HEK293 (cell line): ENCODE measurements around the gene EHD1.

Experiments used
- BCL6B ChIP-seq: fragments of 450-650 bp; formaldehyde crosslinking; IDR thresholded peaks from 2 replicates; pipeline ENCODE4 v1.5.1; 2017; ENCODE audit warnings: missing biosample characterization, missing genetic modification characterization
- CTCF ChIP-seq: fragments of 450-650 bp; formaldehyde crosslinking; IDR thresholded peaks from 2 replicates; pipeline ENCODE4 v1.5.1; 2016; ENCODE audit warnings: missing biosample characterization, missing genetic modification characterization
- PBX3 ChIP-seq: sonication (generic); formaldehyde crosslinking; IDR thresholded peaks from 2 replicates; pipeline ENCODE4 v1.8.1; 2022; ENCODE audit warnings: mild to moderate bottlenecking, moderate library complexity, missing genetic modification reagents
- PRDM2 ChIP-seq: fragments of 450-650 bp; formaldehyde crosslinking; IDR thresholded peaks from 2 replicates; pipeline ENCODE4 v1.5.1; 2016; ENCODE audit warnings: missing biosample characterization, missing genetic modification characterization, borderline replicate concordance
- ZBTB10 ChIP-seq: fragments of 450-650 bp; formaldehyde crosslinking; IDR thresholded peaks from 2 replicates; pipeline ENCODE4 v1.5.1; 2016; ENCODE audit warnings: missing biosample characterization, missing genetic modification characterization
- ZFHX2 ChIP-seq: fragments of 450-650 bp; formaldehyde crosslinking; conservative IDR thresholded peaks from 2 replicates; pipeline ENCODE4 v1.5.1; 2016; ENCODE audit warnings: missing biosample characterization, missing genetic modification characterization
- ZNF132 ChIP-seq: fragments of 450-650 bp; formaldehyde crosslinking; IDR thresholded peaks from 2 replicates; pipeline ENCODE4 v1.5.1; 2017; ENCODE audit warnings: missing biosample characterization, missing genetic modification characterization, borderline replicate concordance
- ZNF157 ChIP-seq: fragments of 450-650 bp; formaldehyde crosslinking; IDR thresholded peaks from 2 replicates; pipeline ENCODE4 v1.5.1; 2016; ENCODE audit warnings: missing biosample characterization, missing genetic modification characterization
- ZNF248 ChIP-seq: fragments of 450-650 bp; formaldehyde crosslinking; IDR thresholded peaks from 2 replicates; pipeline ENCODE4 v1.5.1; 2017; ENCODE audit warnings: missing biosample characterization, missing genetic modification characterization
- ZNF335 ChIP-seq: fragments of 450-650 bp; formaldehyde crosslinking; conservative IDR thresholded peaks from 2 replicates; pipeline ENCODE4 v1.5.1; 2016; ENCODE audit warnings: missing biosample characterization, missing genetic modification characterization
- ZNF747 ChIP-seq: fragments of 450-650 bp; formaldehyde crosslinking; IDR thresholded peaks from 2 replicates; pipeline ENCODE4 v1.5.1; 2016; ENCODE audit warnings: missing biosample characterization, missing genetic modification characterization

- no peak for TF ChIP-seq CTCF (tag by site-specific recombination)
- TF ChIP-seq ZNF248 = no peak
- no peak for TF ChIP-seq ZNF132 (tag by site-specific recombination)
- no peak for TF ChIP-seq ZNF335 (tag by site-specific recombination)
- peak; percentile 84 for TF ChIP-seq ZFHX2
- TF ChIP-seq ZNF747 (tag by site-specific recombination) = no peak
- TF ChIP-seq ZBTB10 = peak; percentile 97
- TF ChIP-seq ZNF157 (tag by site-specific recombination) = no peak
- TF ChIP-seq PRDM2 (tag by site-specific recombination) = no peak
- no peak for TF ChIP-seq BCL6B (tag by site-specific recombination)
- peak; percentile 64; the same call in 1 of the 2 replicates for TF ChIP-seq PBX3
These were observed 68.0 kb downstream of the EHD1 start, which contains the start of gene MEN1 for GRCh38 chr11:64810271-64810890.
